ENCODE data around the gene DIS3L2.

Gene DIS3L2, protein sequence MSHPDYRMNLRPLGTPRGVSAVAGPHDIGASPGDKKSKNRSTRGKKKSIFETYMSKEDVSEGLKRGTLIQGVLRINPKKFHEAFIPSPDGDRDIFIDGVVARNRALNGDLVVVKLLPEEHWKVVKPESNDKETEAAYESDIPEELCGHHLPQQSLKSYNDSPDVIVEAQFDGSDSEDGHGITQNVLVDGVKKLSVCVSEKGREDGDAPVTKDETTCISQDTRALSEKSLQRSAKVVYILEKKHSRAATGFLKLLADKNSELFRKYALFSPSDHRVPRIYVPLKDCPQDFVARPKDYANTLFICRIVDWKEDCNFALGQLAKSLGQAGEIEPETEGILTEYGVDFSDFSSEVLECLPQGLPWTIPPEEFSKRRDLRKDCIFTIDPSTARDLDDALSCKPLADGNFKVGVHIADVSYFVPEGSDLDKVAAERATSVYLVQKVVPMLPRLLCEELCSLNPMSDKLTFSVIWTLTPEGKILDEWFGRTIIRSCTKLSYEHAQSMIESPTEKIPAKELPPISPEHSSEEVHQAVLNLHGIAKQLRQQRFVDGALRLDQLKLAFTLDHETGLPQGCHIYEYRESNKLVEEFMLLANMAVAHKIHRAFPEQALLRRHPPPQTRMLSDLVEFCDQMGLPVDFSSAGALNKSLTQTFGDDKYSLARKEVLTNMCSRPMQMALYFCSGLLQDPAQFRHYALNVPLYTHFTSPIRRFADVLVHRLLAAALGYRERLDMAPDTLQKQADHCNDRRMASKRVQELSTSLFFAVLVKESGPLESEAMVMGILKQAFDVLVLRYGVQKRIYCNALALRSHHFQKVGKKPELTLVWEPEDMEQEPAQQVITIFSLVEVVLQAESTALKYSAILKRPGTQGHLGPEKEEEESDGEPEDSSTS

DNA sequence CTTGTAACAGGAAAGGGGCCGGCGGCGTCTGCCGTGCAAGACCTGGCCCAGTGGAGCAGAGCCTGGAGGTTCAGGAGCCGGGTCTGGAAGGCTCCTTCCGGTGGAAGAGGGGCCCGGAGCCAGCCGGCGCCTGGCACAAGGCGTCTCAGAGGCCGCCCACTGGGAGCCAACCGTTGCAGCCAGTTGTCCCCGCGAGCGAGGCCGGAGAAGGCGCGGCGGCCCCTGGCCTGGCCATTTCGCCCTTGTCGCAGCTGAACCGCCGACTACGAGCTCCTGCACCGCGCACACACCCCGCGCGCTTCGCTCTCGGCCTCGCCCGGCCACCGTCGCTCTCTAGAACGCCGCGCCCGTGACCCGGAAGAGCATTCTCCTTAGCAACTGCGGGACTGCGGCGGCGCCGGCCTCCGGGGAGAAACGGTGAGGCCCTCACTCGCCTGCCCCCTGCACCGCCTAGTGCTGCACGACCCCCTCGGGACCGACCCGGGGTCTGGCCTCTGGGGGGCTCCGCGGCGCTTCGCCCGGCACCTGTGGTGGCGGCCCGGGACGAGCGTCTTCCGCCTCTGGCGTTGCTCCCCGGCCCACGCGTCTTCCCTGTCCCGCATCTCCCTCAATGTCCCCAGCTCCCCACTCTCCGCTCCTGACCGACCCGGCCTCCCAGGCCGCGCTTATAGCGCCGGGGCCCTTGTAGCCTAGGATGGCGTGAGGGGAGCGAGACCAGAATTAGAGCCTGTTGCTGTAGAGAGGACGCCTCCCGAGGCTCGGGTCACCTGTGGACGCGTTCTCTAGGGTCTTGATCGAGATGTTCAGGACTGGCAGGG lies at the start of gene DIS3L2:
Gene DIS3L2, plus strand, starts transcription at position 365 of the 818 bp plus-strand sequence. CDS start 53,215 bp downstream, outside the sequence.
- Histone ChIP-seq H3K9me3 (ENCODE audit: control insufficient read depth in 1 of 2, low read length in 2 of 2) (no peaks in the 10 kb centered on the region), H3K4me1 (ENCODE audit: control insufficient read depth in 1 of 2, insufficient read depth in 2 of 2, low read length in 2 of 2) (peaks cover 0 to 14% of the 10 kb centered on the region in 2 donors), H3K27me3 (ENCODE audit: low read depth, low read length) (no peaks in the 10 kb centered on the region), H3K4me3 (ENCODE audit: low read depth in 1 of 2, low read length in 2 of 2) (peak within 1 kb of the TSS; percentile 95 to 99), H3K36me3 (ENCODE audit: control insufficient read depth in 1 of 2, insufficient read depth in 2 of 2, low read length in 2 of 2) (no peaks in the 10 kb centered on the region), H3K27ac (ENCODE audit: low read length) (no peak within 1 kb of the TSS)

- Histone ChIP-seq H3K27me3 (ENCODE audit: low read depth, low read length) (no peaks in the 10 kb centered on the region), H3K4me1 (ENCODE audit: control insufficient read depth in 1 of 2, insufficient read depth in 2 of 2, low read length in 2 of 2) (peaks cover 0 to 6% of the 10 kb centered on the region in 2 donors)
Measured at GRCh38 chr2:231914077-231914690, 47.3 kb upstream of the DIS3L2 start.

GRCh38 chr2:231917280-231918066 lies 44.0 kb upstream of the DIS3L2 start:
- Histone ChIP-seq H3K4me1 (ENCODE audit: control insufficient read depth in 1 of 2, insufficient read depth in 2 of 2, low read length in 2 of 2) (peaks cover 0 to 6% of the 10 kb centered on the region in 2 donors), H3K27ac (ENCODE audit: low read length) (no peak overlapping the region)

More at GRCh38 chr2:231914077-231914690, 47.3 kb upstream of the DIS3L2 start:
- Histone ChIP-seq H3K4me3 (ENCODE audit: low read depth in 1 of 2, low read length in 2 of 2) (no peak overlapping the region), H3K36me3 (ENCODE audit: control insufficient read depth in 1 of 2, insufficient read depth in 2 of 2, low read length in 2 of 2) (no peaks in the 10 kb centered on the region), H3K9me3 (ENCODE audit: control insufficient read depth in 1 of 2, low read length in 2 of 2) (no peaks in the 10 kb centered on the region), H3K27ac (ENCODE audit: low read length) (no peak overlapping the region)

GRCh38 chr2:231918501-231919330 lies 42.8 kb upstream of the DIS3L2 start:
- Histone ChIP-seq H3K4me3 (ENCODE audit: low read depth in 1 of 2, low read length in 2 of 2) (no peak overlapping the region), H3K4me1 (ENCODE audit: control insufficient read depth in 1 of 2, insufficient read depth in 2 of 2, low read length in 2 of 2) (peaks cover 0 to 6% of the 10 kb centered on the region in 2 donors), H3K9me3 (ENCODE audit: control insufficient read depth in 1 of 2, low read length in 2 of 2) (no peaks in the 10 kb centered on the region), H3K36me3 (ENCODE audit: control insufficient read depth in 1 of 2, insufficient read depth in 2 of 2, low read length in 2 of 2) (no peaks in the 10 kb centered on the region), H3K27ac (ENCODE audit: low read length) (no peak overlapping the region), H3K27me3 (ENCODE audit: low read depth, low read length) (peaks cover 7% of the 10 kb centered on the region)

More at GRCh38 chr2:231917280-231918066, 44.0 kb upstream of the DIS3L2 start:
- Histone ChIP-seq H3K36me3 (ENCODE audit: control insufficient read depth in 1 of 2, insufficient read depth in 2 of 2, low read length in 2 of 2) (no peaks in the 10 kb centered on the region), H3K4me3 (ENCODE audit: low read depth in 1 of 2, low read length in 2 of 2) (no peak overlapping the region), H3K27me3 (ENCODE audit: low read depth, low read length) (peaks cover under 1% of the 10 kb centered on the region), H3K9me3 (ENCODE audit: control insufficient read depth in 1 of 2, low read length in 2 of 2) (no peaks in the 10 kb centered on the region)

DNA sequence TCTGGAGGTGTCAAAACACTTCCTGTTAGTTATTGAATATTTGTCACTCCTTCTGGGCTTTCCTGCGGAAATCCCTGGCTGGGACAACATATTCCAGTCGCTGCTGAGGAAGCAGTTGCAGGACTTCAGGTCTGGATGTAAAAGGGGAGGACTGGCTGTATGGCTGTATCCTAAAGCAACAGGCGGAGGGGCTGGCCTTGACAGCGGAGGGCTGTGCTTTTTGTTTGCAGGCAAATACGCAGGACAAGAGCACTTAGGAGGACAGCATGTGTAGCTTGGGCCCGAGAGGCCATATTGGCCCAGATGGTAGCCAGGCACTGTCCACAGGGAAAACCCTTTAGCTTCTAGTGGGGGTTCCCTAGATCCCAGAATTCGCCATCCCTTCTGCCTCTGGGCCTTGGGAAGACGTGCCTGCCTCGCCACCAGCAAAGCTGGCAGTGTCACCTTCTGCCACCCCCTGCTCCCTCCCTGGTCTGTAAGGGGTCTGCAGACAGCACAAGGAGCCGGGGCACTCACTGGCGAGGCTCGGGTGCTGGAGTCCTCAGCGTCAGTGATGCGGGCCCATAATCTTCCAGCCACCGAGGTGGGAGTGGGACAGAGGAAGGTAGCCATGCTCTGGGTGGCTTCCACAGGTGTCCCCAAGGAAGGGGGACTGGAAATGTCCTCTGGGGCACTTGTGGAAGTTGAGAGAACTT lies 42.0 kb upstream of the DIS3L2 start:
- H3K27me3 ChIP-seq (ENCODE audit: low read depth, low read length), result peaks cover 10% of the 10 kb centered on the region
- no peak overlapping the region for H3K4me3 ChIP-seq (ENCODE audit: low read depth in 1 of 2, low read length in 2 of 2)
- no peaks in the 10 kb centered on the region for H3K36me3 ChIP-seq (ENCODE audit: control insufficient read depth in 1 of 2, insufficient read depth in 2 of 2, low read length in 2 of 2)
- H3K27ac ChIP-seq (ENCODE audit: low read length), result no peak overlapping the region
- H3K9me3 ChIP-seq (ENCODE audit: control insufficient read depth in 1 of 2, low read length in 2 of 2), result no peaks in the 10 kb centered on the region
- peaks cover 0 to 6% of the 10 kb centered on the region in 2 donors for H3K4me1 ChIP-seq (ENCODE audit: control insufficient read depth in 1 of 2, insufficient read depth in 2 of 2, low read length in 2 of 2)

GRCh38 chr2:231920366-231920765 lies 41.1 kb upstream of the DIS3L2 start:
- no peaks in the 10 kb centered on the region for H3K9me3 ChIP-seq (ENCODE audit: control insufficient read depth in 1 of 2, low read length in 2 of 2)
- no peak overlapping the region for H3K4me3 ChIP-seq (ENCODE audit: low read depth in 1 of 2, low read length in 2 of 2)
- no peak overlapping the region for H3K27ac ChIP-seq (ENCODE audit: low read length)
- no peaks in the 10 kb centered on the region for H3K36me3 ChIP-seq (ENCODE audit: control insufficient read depth in 1 of 2, insufficient read depth in 2 of 2, low read length in 2 of 2)
- H3K4me1 ChIP-seq (ENCODE audit: control insufficient read depth in 1 of 2, insufficient read depth in 2 of 2, low read length in 2 of 2), result peaks cover 0 to 11% of the 10 kb centered on the region in 2 donors
- peaks cover 16% of the 10 kb centered on the region for H3K27me3 ChIP-seq (ENCODE audit: low read depth, low read length)

DNA sequence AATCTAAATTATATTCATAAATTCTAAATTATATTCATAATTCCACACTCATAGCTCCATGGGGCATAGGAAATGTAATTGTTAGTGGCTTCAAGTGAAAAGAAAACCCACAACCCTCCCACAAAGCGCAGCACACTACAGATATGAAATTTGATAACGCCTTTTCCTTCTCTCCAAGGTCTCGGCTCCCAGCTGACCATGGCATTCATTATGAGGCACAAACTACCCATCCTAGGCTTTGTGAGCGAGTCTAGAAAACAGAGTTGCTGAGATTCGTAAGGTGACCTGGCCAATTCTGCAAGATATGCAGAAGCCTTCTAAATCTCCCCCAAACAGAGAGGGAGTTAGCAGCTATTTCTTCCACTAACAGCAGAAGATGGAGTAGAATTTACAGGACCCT lies 40.7 kb upstream of the DIS3L2 start:
- no peaks in the 10 kb centered on the region for H3K9me3 ChIP-seq (ENCODE audit: control insufficient read depth in 1 of 2, low read length in 2 of 2)
- peaks cover 0 to 15% of the 10 kb centered on the region in 2 donors for H3K4me1 ChIP-seq (ENCODE audit: control insufficient read depth in 1 of 2, insufficient read depth in 2 of 2, low read length in 2 of 2)
- H3K27me3 ChIP-seq (ENCODE audit: low read depth, low read length), result peaks cover 16% of the 10 kb centered on the region
- H3K27ac ChIP-seq (ENCODE audit: low read length), result no peak overlapping the region
- no peaks in the 10 kb centered on the region for H3K36me3 ChIP-seq (ENCODE audit: control insufficient read depth in 1 of 2, insufficient read depth in 2 of 2, low read length in 2 of 2)
- H3K4me3 ChIP-seq (ENCODE audit: low read depth in 1 of 2, low read length in 2 of 2), result no peak overlapping the region

- H3K27me3 ChIP-seq (ENCODE audit: low read depth, low read length), result peaks cover 24% of the 10 kb centered on the region
Measured at GRCh38 chr2:231922311-231923009, 39.1 kb upstream of the DIS3L2 start.

DNA sequence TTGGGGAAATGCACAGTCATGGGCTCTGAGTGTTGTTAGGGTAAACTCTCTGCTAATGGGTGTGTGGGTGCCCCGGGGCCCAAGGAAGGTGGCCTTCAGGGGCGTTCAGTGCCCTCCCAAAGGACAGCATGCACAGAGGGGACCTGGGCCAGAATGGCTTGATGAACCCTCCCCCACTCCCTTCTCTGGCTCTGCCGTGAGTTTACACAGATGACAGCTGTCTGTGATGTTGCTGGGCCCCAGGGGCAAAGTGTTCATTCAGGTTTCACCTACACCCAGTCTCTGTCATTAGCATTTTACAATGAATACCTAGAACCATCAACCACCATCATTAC lies 38.5 kb upstream of the DIS3L2 start:
- Histone ChIP-seq H3K4me1 (ENCODE audit: control insufficient read depth in 1 of 2, insufficient read depth in 2 of 2, low read length in 2 of 2) (peaks cover 0 to 26% of the 10 kb centered on the region in 2 donors), H3K27me3 (ENCODE audit: low read depth, low read length) (peaks cover 27% of the 10 kb centered on the region), H3K4me3 (ENCODE audit: low read depth in 1 of 2, low read length in 2 of 2) (no peak overlapping the region)

More at GRCh38 chr2:231922311-231923009, 39.1 kb upstream of the DIS3L2 start:
- H3K36me3 ChIP-seq (ENCODE audit: control insufficient read depth in 1 of 2, insufficient read depth in 2 of 2, low read length in 2 of 2), result no peaks in the 10 kb centered on the region
- no peaks in the 10 kb centered on the region for H3K9me3 ChIP-seq (ENCODE audit: control insufficient read depth in 1 of 2, low read length in 2 of 2)
- peaks cover 0 to 30% of the 10 kb centered on the region in 2 donors for H3K4me1 ChIP-seq (ENCODE audit: control insufficient read depth in 1 of 2, insufficient read depth in 2 of 2, low read length in 2 of 2)
- no peak overlapping the region for H3K27ac ChIP-seq (ENCODE audit: low read length)
- no peak overlapping the region for H3K4me3 ChIP-seq (ENCODE audit: low read depth in 1 of 2, low read length in 2 of 2)

More for the DNA sequence above, 38.5 kb upstream of the DIS3L2 start:
- Histone ChIP-seq H3K27ac (ENCODE audit: low read length) (no peak overlapping the region), H3K36me3 (ENCODE audit: control insufficient read depth in 1 of 2, insufficient read depth in 2 of 2, low read length in 2 of 2) (no peaks in the 10 kb centered on the region), H3K9me3 (ENCODE audit: control insufficient read depth in 1 of 2, low read length in 2 of 2) (no peaks in the 10 kb centered on the region)

Measured in muscle layer of duodenum (tissue), 2 donors.